ENCODE measurements around the gene NISCH.

The NISCH gene

GRCh38 chr3:52436500-52437149 is 18.8 kb upstream of the NISCH start:
- H3K4me1 ChIP-seq (ENCODE audit: control insufficient read depth, insufficient read depth, low read length) = peaks cover 10% of the 10 kb centered on the region
- no peak overlapping the region for H3K27ac ChIP-seq (ENCODE audit: low read length)

DNA sequence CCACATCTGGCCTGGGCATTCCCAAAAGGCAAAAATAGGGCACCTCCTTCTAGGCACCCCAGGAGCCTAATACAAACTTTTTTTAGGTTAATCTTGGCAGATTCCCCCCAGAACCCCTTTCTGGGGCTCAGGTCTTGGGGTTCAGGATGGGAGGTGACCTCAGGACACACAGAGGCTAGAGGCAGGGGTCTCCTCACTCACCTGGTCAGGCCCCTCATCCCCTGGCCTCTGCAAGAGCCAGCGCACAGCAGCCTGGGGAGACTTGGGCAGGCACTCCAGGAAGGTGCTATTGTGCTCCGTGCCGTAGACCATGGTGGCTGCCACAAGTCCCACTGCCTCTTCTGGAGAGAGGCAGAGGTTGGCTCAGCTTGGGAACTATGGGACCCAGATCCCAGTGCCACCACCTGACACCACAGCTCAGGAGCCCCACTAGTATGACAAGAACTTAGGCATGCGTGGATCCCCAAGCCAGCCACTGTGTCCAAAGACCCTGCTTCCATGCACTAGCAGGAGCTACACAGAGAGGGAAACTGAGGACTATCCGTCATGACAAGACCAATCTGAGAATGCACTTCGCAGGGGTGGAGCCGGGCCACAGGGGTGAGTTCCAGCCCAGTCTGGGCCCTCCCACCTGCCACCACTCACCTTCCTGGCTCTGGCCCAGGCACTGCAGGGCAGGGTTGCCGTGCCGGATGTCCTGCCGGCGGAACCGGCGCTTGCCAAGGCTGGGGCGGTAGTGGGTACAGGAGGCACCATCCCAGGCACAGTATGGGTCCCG is 17.9 kb upstream of the NISCH start:
- H3K9me3 ChIP-seq (ENCODE audit: control insufficient read depth in 2 of 2, low read length in 2 of 2) = no peaks in the 10 kb centered on the region
- no peak overlapping the region for H3K9ac ChIP-seq (ENCODE audit: low read length in 2 of 2)
- no peak overlapping the region for H3K27ac ChIP-seq (ENCODE audit: low read length)
- H3K4me1 ChIP-seq (ENCODE audit: control insufficient read depth, insufficient read depth, low read length) = peaks cover 10% of the 10 kb centered on the region
- no peaks in the 10 kb centered on the region for H3K36me3 ChIP-seq (ENCODE audit: control insufficient read depth in 2 of 2, insufficient read depth in 2 of 2, low read length in 2 of 2)
- H3K4me3 ChIP-seq (ENCODE audit: low read length in 2 of 2) = no peak overlapping the region
- no peaks in the 10 kb centered on the region for H3K27me3 ChIP-seq (ENCODE audit: control insufficient read depth in 1 of 2, insufficient read depth in 2 of 2, low read length in 2 of 2)

More at GRCh38 chr3:52436500-52437149, 18.8 kb upstream of the NISCH start:
- no peak overlapping the region for H3K9ac ChIP-seq (ENCODE audit: low read length in 2 of 2)
- H3K4me3 ChIP-seq (ENCODE audit: low read length in 2 of 2) = no peak overlapping the region
- no peaks in the 10 kb centered on the region for H3K36me3 ChIP-seq (ENCODE audit: control insufficient read depth in 2 of 2, insufficient read depth in 2 of 2, low read length in 2 of 2)
- no peaks in the 10 kb centered on the region for H3K27me3 ChIP-seq (ENCODE audit: control insufficient read depth in 1 of 2, insufficient read depth in 2 of 2, low read length in 2 of 2)
- H3K9me3 ChIP-seq (ENCODE audit: control insufficient read depth in 2 of 2, low read length in 2 of 2) = no peaks in the 10 kb centered on the region

- Histone ChIP-seq H3K9me3 (ENCODE audit: control insufficient read depth in 2 of 2, low read length in 2 of 2) (no peaks in the 10 kb centered on the region), H3K27me3 (ENCODE audit: control insufficient read depth in 1 of 2, insufficient read depth in 2 of 2, low read length in 2 of 2) (no peaks in the 10 kb centered on the region), H3K9ac (ENCODE audit: low read length in 2 of 2) (no peak overlapping the region), H3K36me3 (ENCODE audit: control insufficient read depth in 2 of 2, insufficient read depth in 2 of 2, low read length in 2 of 2) (no peaks in the 10 kb centered on the region), H3K27ac (ENCODE audit: low read length) (no peak overlapping the region), H3K4me1 (ENCODE audit: control insufficient read depth, insufficient read depth, low read length) (peaks cover 9% of the 10 kb centered on the region), H3K4me3 (ENCODE audit: low read length in 2 of 2) (no peak overlapping the region)
Measured at GRCh38 chr3:52438104-52438376, 17.4 kb upstream of the NISCH start.

DNA sequence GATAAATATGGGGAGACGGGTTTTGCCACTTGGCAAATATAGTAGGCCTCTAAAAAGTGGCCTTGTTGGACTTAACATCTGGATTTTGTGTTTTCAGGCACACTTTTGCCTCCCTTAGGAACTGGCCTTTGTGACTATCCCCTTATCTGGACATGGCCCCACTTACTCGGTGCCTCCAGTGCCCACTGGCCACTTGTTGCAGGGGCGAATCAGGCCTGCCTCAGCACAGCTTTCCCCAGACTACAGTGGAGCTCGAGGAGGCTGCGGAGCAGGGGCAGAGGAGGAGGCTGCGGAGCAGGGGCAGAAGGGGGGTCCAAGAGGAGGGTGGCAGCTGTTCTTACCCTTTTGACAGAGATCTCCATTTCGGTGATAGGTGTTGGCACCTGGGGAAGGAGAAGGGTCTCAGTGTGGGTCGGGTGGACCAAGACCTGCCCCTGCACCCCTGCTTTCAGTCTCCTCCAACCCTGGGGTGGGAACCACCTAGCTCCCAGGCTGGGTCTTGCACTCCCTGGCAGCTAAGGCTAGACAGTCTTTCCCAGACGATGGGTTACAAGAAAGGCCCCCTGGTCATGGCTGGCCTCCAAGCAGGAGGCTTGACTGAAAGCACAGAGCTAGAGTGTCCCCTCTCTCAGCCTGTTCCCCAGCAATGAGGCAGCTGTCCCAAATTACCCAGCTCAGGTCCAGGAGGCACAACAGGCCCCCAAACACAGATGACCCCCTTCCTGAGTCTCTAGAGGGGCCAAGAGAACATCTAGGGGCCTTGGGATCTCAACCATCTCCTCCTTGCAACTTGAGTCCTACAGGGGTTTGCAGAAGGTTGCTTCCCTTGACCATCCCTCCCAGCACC is 16.6 kb upstream of the NISCH start:
- Histone ChIP-seq H3K9me3 (ENCODE audit: control insufficient read depth in 2 of 2, low read length in 2 of 2) (no peaks in the 10 kb centered on the region), H3K27ac (ENCODE audit: low read length) (no peak overlapping the region), H3K27me3 (ENCODE audit: control insufficient read depth in 1 of 2, insufficient read depth in 2 of 2, low read length in 2 of 2) (no peaks in the 10 kb centered on the region), H3K4me3 (ENCODE audit: low read length in 2 of 2) (no peak overlapping the region), H3K36me3 (ENCODE audit: control insufficient read depth in 2 of 2, insufficient read depth in 2 of 2, low read length in 2 of 2) (no peaks in the 10 kb centered on the region), H3K4me1 (ENCODE audit: control insufficient read depth, insufficient read depth, low read length) (peaks cover 6% of the 10 kb centered on the region), H3K9ac (ENCODE audit: low read length in 2 of 2) (no peak overlapping the region)

GRCh38 chr3:52439426-52440248 is 15.8 kb upstream of the NISCH start:
- no peaks in the 10 kb centered on the region for H3K36me3 ChIP-seq (ENCODE audit: control insufficient read depth in 2 of 2, insufficient read depth in 2 of 2, low read length in 2 of 2)
- peaks cover 4% of the 10 kb centered on the region for H3K4me1 ChIP-seq (ENCODE audit: control insufficient read depth, insufficient read depth, low read length)
- no peak overlapping the region for H3K27ac ChIP-seq (ENCODE audit: low read length)
- H3K9me3 ChIP-seq (ENCODE audit: control insufficient read depth in 2 of 2, low read length in 2 of 2) = no peaks in the 10 kb centered on the region
- H3K4me3 ChIP-seq (ENCODE audit: low read length in 2 of 2) = no peak overlapping the region
- no peaks in the 10 kb centered on the region for H3K27me3 ChIP-seq (ENCODE audit: control insufficient read depth in 1 of 2, insufficient read depth in 2 of 2, low read length in 2 of 2)
- H3K9ac ChIP-seq (ENCODE audit: low read length in 2 of 2) = no peak overlapping the region

DNA sequence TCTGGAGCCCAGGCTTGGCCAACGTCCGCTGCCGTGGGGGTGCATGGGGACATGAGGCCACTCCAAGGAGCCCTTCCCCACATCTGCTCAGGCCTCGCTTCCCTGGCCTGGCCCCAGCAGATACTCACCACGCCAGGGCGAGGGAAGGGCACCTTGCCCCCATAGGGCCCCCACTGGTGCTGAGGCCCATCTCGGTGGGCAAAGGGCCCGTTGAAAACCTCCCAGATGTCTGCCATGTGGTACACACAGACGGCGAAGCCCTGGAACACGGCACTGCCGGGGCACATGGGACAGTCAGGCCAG is 15.2 kb upstream of the NISCH start:
- H3K4me1 ChIP-seq (ENCODE audit: control insufficient read depth, insufficient read depth, low read length) = peaks cover 10% of the 10 kb centered on the region

DNA sequence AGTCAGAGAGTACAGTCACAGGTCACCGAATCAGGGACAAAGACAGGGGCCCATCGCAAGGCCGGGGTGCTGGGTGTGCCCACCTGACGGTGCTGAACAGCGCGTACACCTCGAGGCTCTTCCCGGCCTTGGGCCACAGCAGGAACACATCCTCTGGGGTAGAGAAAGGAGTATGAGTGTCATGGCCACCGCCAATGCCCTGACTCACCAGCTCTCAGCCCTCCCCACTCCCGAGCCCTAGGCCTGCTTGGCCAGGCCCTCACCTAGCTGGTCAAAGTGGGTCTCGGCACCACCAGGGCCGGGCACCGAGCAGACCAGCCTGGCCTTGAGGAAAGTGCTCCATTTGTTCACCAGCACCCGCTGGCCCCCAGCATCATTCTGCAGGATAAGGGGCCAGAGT is 14.7 kb upstream of the NISCH start:
- Histone ChIP-seq H3K4me3 (ENCODE audit: low read length in 2 of 2) (no peak overlapping the region), H3K36me3 (ENCODE audit: control insufficient read depth in 2 of 2, insufficient read depth in 2 of 2, low read length in 2 of 2) (no peaks in the 10 kb centered on the region), H3K27me3 (ENCODE audit: control insufficient read depth in 1 of 2, insufficient read depth in 2 of 2, low read length in 2 of 2) (no peaks in the 10 kb centered on the region), H3K9me3 (ENCODE audit: control insufficient read depth in 2 of 2, low read length in 2 of 2) (no peaks in the 10 kb centered on the region), H3K9ac (ENCODE audit: low read length in 2 of 2) (no peak overlapping the region), H3K4me1 (ENCODE audit: control insufficient read depth, insufficient read depth, low read length) (peaks cover 11% of the 10 kb centered on the region), H3K27ac (ENCODE audit: low read length) (no peak overlapping the region)

More for the DNA sequence above, 15.2 kb upstream of the NISCH start:
- H3K4me3 ChIP-seq (ENCODE audit: low read length in 2 of 2) = no peak overlapping the region
- no peak overlapping the region for H3K9ac ChIP-seq (ENCODE audit: low read length in 2 of 2)
- H3K36me3 ChIP-seq (ENCODE audit: control insufficient read depth in 2 of 2, insufficient read depth in 2 of 2, low read length in 2 of 2) = no peaks in the 10 kb centered on the region
- no peaks in the 10 kb centered on the region for H3K9me3 ChIP-seq (ENCODE audit: control insufficient read depth in 2 of 2, low read length in 2 of 2)
- no peak overlapping the region for H3K27ac ChIP-seq (ENCODE audit: low read length)
- no peaks in the 10 kb centered on the region for H3K27me3 ChIP-seq (ENCODE audit: control insufficient read depth in 1 of 2, insufficient read depth in 2 of 2, low read length in 2 of 2)

DNA sequence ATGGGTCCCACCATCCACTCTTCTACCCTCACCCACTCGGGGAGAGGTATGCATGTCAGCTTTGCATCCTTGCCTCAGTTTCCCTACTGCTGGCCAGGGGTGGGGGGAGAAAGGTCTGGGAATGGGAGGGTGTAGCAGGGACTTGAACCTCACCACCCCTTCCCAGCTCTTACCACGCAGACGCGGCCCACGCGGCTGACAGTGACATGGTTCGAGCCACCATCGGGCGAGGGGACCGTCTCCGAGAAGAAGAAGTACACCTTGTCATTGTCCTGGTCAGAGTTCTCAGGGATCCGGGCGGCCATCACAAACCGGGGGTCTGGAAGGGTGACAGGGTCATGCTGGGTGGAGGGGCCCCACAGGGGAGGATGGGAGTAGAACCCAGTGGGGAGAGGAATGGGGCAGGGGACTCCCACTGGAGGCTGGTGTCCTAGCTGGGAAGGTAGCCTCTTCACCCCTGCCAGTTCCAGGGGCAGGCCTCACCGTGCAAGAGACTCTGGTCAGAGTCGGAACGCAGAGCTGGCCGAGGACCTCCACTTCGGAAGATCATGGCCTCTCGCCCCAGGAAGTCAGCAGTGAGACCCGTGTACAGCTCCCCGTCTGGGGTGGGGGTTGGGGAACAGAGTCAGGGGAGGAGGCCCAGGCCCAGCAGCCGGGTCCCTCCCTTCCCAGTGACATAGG is 14.2 kb upstream of the NISCH start:
- Histone ChIP-seq H3K9ac (ENCODE audit: low read length in 2 of 2) (no peak overlapping the region), H3K4me1 (ENCODE audit: control insufficient read depth, insufficient read depth, low read length) (peaks cover 10% of the 10 kb centered on the region), H3K36me3 (ENCODE audit: control insufficient read depth in 2 of 2, insufficient read depth in 2 of 2, low read length in 2 of 2) (no peaks in the 10 kb centered on the region), H3K9me3 (ENCODE audit: control insufficient read depth in 2 of 2, low read length in 2 of 2) (no peaks in the 10 kb centered on the region), H3K27me3 (ENCODE audit: control insufficient read depth in 1 of 2, insufficient read depth in 2 of 2, low read length in 2 of 2) (no peaks in the 10 kb centered on the region), H3K4me3 (ENCODE audit: low read length in 2 of 2) (no peak overlapping the region), H3K27ac (ENCODE audit: low read length) (no peak overlapping the region)

- Histone ChIP-seq H3K9me3 (ENCODE audit: control insufficient read depth in 2 of 2, low read length in 2 of 2) (no peaks in the 10 kb centered on the region), H3K27me3 (ENCODE audit: control insufficient read depth in 1 of 2, insufficient read depth in 2 of 2, low read length in 2 of 2) (no peaks in the 10 kb centered on the region), H3K9ac (ENCODE audit: low read length in 2 of 2) (no peak overlapping the region), H3K27ac (ENCODE audit: low read length) (no peak overlapping the region), H3K36me3 (ENCODE audit: control insufficient read depth in 2 of 2, insufficient read depth in 2 of 2, low read length in 2 of 2) (no peaks in the 10 kb centered on the region), H3K4me1 (ENCODE audit: control insufficient read depth, insufficient read depth, low read length) (peaks cover 9% of the 10 kb centered on the region), H3K4me3 (ENCODE audit: low read length in 2 of 2) (no peak overlapping the region)
Measured at GRCh38 chr3:52441772-52442332, 13.6 kb upstream of the NISCH start.
